Measurements from ENCODE around the gene GALNT2.

Gene GALNT2

DNA sequence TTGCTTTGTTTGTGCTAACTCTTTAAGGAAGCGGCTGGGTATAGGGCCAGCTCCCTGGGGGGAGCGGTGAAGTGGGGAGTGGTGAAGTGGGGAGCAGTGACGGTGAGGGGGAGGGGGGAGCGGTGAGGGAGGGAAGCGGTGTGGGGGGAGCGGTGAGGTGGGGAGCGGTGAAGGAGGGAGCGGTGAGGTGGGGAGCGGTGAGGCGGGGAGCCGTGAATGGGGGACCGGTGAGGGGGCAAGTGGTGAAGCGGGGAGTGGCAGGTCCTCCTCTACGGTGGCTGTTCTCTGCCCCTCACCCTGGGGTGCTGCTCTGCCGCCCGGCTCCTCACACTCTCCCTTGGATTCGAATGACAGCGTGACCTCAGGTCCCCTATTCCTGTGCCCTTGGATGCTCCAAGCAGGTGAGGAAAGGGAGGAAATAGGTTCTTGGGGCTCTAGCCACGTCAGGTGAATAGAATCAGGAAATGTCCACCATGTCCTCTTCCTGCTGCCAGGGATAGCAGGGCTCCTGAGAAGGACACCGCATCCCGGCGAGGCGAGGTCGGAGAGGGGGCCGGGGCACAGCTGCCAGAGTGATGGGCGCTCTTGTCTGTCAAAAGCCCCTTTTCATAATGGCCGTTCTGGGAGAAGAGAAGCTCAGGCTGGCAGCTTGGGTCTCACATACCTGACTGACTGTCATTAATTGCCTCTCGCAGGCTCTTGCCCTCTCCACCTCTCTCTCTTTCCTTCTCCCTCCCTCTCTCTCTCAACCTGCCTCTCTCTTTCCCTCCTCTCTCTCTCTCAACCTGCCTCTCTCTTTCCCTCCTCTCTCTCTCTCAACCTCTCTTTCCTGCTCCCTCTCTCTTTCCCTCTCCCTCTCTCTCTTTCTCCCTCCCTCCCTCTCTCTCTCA is 224.9 kb downstream of the GALNT2 start:
- TF ChIP-seq POLR2A (IDR thresholded peaks at IDR 0.05; ENCODE audit: low read depth, low read length): no peak
- no peak for TF ChIP-seq SPI1 (IDR thresholded peaks at IDR 0.05; ENCODE audit: low read depth, low read length)
- no peak for TF ChIP-seq POU2F2 (IDR thresholded peaks at IDR 0.05; ENCODE audit: low read depth, low read length)
- no peak for TF ChIP-seq PAX5 (IDR thresholded peaks at IDR 0.05; ENCODE audit: insufficient read depth, low read length, severe bottlenecking)
- no peak for TF ChIP-seq TAF1 (IDR thresholded peaks at IDR 0.05; ENCODE audit: low read depth, low read length)
- TF ChIP-seq POLR2AphosphoS5 (IDR thresholded peaks at IDR 0.05; ENCODE audit: low read depth, low read length): no peak
- no peak for FAIRE-seq
- no peak for DNase-seq (ENCODE audit: insufficient read length, low spot score)

DNA sequence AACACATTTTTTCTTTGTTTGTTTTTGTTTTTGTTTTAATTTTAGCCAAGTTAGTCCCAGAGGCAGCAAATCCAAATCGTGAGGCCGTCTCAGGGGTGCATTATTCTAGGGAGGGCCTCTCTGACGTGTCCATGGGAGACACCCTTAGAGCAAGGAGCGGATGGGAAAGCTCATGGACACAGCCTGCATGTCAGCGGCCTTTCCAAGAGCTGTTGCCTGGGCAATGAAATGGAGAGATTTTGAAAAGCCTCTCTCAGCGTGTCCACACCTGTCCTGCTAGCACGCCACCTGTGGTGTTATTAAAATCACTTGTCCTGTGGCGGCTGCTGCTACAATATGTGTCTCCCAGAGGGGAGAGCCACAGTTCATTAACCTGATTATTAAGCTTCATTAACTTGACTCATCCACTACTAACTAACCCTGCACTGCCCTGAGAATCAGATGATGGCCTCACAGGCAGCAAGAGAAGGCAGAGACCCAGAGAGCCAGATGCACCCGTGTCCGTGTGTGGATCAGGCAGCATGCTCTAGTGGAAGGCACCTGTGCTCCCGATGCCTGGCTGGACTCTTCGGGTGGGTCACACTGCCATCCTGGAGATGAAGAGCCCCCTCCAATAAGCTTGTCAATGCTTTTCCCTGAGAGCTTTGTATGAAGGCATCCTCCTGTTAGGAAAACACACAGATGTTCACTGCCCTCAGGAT is 225.8 kb downstream of the GALNT2 start:
- DNase-seq (ENCODE audit: insufficient read length, low spot score): no peak
- no peak for TF ChIP-seq POLR2A (IDR thresholded peaks at IDR 0.05; ENCODE audit: low read depth, low read length)
- TF ChIP-seq TAF1 (IDR thresholded peaks at IDR 0.05; ENCODE audit: low read depth, low read length): no peak
- no peak for TF ChIP-seq POU2F2 (IDR thresholded peaks at IDR 0.05; ENCODE audit: low read depth, low read length)
- no peak for TF ChIP-seq SPI1 (IDR thresholded peaks at IDR 0.05; ENCODE audit: low read depth, low read length)
- no peak for TF ChIP-seq PAX5 (IDR thresholded peaks at IDR 0.05; ENCODE audit: insufficient read depth, low read length, severe bottlenecking)
- no peak for TF ChIP-seq POLR2AphosphoS5 (IDR thresholded peaks at IDR 0.05; ENCODE audit: low read depth, low read length)
- FAIRE-seq: no peak

DNA sequence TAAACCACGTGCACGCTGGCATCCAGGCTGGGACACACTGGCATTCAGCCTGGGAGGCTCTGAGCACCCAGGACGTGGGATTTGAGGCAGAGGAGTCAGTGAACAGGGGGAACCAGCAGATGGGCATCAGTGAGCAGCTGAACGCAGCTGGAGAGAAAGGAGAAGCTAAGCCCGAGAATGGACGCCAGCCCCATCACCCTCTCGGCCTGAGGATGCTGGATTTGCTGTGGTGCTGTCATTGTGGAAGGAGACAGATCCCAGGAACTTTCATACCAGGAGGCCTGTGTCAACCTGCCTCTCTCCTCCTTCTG is 226.3 kb downstream of the GALNT2 start:
- FAIRE-seq: no peak
- TF ChIP-seq POU2F2 (IDR thresholded peaks at IDR 0.05; ENCODE audit: low read depth, low read length) (no peak), POLR2AphosphoS5 (IDR thresholded peaks at IDR 0.05; ENCODE audit: low read depth, low read length) (no peak), TAF1 (IDR thresholded peaks at IDR 0.05; ENCODE audit: low read depth, low read length) (no peak), PAX5 (IDR thresholded peaks at IDR 0.05; ENCODE audit: insufficient read depth, low read length, severe bottlenecking) (no peak), SPI1 (IDR thresholded peaks at IDR 0.05; ENCODE audit: low read depth, low read length) (no peak), POLR2A (IDR thresholded peaks at IDR 0.05; ENCODE audit: low read depth, low read length) (no peak)

DNA sequence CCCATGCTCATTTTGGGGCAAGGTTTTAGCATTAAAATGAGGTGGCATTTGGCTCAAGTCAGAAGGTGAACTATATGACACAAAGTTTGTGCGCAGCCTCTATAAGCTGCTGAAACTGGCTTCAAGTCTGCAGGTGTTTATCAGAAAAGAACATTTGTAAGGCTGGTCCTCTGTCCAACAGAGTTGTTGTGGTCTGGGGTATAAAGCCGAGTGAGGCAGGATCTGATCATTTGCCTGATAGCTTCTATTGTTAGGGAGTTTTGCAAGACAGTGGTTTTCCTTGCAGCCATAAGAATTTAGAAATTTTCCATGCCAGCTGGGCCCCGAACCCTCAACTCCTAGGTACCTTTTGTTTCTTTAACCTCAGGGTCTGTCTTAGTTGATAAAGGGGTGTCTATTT is 228.3 kb downstream of the GALNT2 start:
- TF ChIP-seq TAF1 (IDR thresholded peaks at IDR 0.05; ENCODE audit: low read depth, low read length) (no peak), POLR2A (IDR thresholded peaks at IDR 0.05; ENCODE audit: low read depth, low read length) (no peak), SPI1 (IDR thresholded peaks at IDR 0.05; ENCODE audit: low read depth, low read length) (no peak), POU2F2 (IDR thresholded peaks at IDR 0.05; ENCODE audit: low read depth, low read length) (no peak), PAX5 (IDR thresholded peaks at IDR 0.05; ENCODE audit: insufficient read depth, low read length, severe bottlenecking) (no peak), POLR2AphosphoS5 (IDR thresholded peaks at IDR 0.05; ENCODE audit: low read depth, low read length) (no peak)
- FAIRE-seq (no peak), DNase-seq (ENCODE audit: insufficient read length, low spot score) (no peak)

More for the DNA sequence above, 226.3 kb downstream of the GALNT2 start:
- no peak for DNase-seq (ENCODE audit: insufficient read length, low spot score)

DNA sequence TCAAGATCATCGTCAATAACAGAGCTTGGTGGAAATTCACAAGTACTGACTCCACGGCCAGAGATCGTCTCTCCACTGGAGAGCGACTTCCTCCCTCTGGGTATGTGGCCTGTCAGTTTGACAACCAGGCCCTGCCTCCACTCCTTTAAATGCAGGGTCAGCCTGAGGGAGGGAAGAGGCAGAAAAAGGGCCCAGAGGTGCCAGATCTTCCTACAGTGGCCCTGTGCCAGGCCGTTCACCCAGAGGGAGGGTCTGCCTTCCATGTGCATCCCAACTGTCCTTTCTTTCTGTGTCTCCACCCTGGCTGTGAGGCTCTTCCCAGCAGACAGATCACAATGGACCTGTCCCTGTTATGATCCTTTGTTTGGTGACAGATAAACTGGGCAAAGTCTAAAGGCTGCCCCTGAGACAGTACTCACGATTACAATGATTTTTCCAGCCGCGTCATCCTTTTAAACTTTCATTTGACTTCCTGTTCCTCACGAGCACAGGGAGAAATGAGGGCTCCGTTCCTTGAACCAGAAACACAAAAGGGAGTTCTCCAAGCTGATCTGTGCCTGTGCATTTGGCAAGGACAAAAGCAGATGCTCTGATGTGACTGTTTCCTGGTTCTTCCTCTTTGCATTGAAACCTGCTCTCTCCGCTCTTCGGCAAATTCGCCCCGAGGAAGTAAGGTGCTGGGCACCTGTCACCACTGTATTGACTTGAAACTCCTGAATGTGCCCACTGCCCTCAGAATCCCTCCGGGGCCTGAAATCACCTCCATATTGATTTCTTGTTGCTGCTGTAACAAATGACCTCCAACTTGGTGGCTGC is 232.4 kb downstream of the GALNT2 start:
- no peak for DNase-seq (ENCODE audit: insufficient read length, low spot score)
- TF ChIP-seq SPI1 (IDR thresholded peaks at IDR 0.05; ENCODE audit: low read depth, low read length) (no peak), TAF1 (IDR thresholded peaks at IDR 0.05; ENCODE audit: low read depth, low read length) (no peak), POLR2A (IDR thresholded peaks at IDR 0.05; ENCODE audit: low read depth, low read length) (no peak), PAX5 (IDR thresholded peaks at IDR 0.05; ENCODE audit: insufficient read depth, low read length, severe bottlenecking) (no peak), POLR2AphosphoS5 (IDR thresholded peaks at IDR 0.05; ENCODE audit: low read depth, low read length) (no peak), POU2F2 (IDR thresholded peaks at IDR 0.05; ENCODE audit: low read depth, low read length) (no peak)
- no peak for FAIRE-seq

DNA sequence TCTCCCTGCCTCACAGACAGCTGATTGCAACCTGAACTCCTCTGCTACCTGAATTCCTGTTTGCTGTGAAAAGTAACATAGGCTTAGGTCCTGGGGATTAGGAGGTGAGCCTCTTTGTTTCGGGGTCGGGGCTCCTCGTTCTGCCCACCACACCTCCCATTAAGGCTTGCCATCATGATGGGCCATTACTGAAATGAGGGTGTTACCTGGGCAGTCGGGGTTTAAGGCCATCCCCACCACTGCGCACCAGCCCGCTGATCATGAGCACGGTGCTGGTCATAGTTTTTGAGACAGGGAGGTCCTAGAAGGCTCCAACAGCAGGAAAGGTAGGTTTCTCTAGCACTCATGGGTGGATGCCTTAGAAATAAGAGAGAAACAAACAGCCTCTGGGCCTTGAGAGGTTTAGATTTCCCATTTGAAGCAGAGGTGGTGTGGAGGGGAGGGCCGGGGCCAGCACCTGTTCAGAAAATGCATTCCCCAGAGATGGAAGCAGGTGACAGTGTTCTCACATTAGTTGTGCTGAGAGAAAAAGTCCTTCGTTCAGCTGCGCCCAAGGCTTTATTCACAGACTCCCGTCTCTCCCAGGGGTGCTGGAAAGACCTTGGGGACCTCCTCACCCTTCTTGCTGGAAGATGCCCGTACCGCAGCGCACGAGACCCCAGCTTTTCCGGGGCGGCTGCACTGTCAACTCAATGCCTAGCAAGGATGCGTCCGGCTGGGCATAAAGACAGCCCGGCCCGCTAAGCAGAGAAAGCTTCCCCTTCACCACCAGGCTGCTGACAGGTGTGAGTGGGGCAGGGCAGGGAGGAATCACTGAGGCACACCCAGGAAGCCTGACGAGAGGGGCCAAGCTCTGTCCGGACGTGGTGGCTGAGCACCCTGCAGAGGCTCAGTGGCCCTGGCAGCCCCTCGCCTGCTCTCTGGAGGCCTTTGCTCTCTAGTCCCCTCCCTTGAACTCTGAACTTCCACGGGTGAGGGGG is 233.6 kb downstream of the GALNT2 start:
- FAIRE-seq (no peak), DNase-seq (ENCODE audit: insufficient read length, low spot score) (no peak)
- TF ChIP-seq POU2F2 (IDR thresholded peaks at IDR 0.05; ENCODE audit: low read depth, low read length) (no peak), POLR2A (IDR thresholded peaks at IDR 0.05; ENCODE audit: low read depth, low read length) (no peak), POLR2AphosphoS5 (IDR thresholded peaks at IDR 0.05; ENCODE audit: low read depth, low read length) (no peak), SPI1 (IDR thresholded peaks at IDR 0.05; ENCODE audit: low read depth, low read length) (no peak), TAF1 (IDR thresholded peaks at IDR 0.05; ENCODE audit: low read depth, low read length) (no peak), PAX5 (IDR thresholded peaks at IDR 0.05; ENCODE audit: insufficient read depth, low read length, severe bottlenecking) (no peak)

DNA sequence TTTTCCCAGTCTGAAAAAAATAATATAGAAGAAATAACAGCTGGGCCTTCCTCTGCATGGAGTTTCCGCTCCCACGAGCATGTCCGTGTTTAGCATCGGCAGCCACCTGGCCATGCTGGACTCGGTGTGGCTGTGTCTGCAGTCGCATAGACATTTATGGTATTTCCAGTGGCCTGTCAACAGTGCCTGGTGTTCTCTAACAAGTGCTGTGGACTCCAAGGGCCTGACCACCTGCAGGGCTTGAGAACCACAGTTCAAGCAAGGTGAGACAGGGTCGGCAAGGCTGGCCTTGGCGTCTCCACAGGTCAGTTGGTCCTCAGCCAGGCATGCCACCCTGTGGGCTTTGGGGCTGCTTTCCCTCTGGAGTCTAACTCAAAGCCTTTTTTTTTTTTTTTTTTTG is 234.3 kb downstream of the GALNT2 start:
- TF ChIP-seq POLR2A (IDR thresholded peaks at IDR 0.05; ENCODE audit: low read depth, low read length) (no peak), POLR2AphosphoS5 (IDR thresholded peaks at IDR 0.05; ENCODE audit: low read depth, low read length) (no peak), PAX5 (IDR thresholded peaks at IDR 0.05; ENCODE audit: insufficient read depth, low read length, severe bottlenecking) (no peak), POU2F2 (IDR thresholded peaks at IDR 0.05; ENCODE audit: low read depth, low read length) (no peak), SPI1 (IDR thresholded peaks at IDR 0.05; ENCODE audit: low read depth, low read length) (no peak), TAF1 (IDR thresholded peaks at IDR 0.05; ENCODE audit: low read depth, low read length) (no peak)
- FAIRE-seq: no peak

DNA sequence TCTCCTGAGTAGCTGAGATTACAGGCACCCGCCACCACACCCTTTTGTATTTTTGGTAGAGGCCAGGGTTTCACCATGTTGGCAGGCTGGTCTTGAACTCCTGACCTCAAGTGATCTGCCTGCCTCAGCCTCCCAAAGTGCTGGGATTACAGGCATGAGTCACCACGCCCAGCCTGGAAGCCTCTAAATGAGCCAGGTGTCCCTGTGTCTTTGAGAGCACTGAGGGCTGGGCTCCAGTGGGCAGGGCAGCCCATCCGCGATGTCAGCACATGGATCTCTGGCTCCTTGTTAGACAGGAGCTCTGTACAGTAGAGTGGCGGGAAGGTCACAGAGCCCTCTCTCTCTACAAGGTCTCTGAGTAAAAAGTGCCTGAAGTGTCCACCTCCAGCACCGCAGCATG is 234.8 kb downstream of the GALNT2 start:
- DNase-seq (ENCODE audit: insufficient read length, low spot score) (no peak), FAIRE-seq (no peak)
- TF ChIP-seq PAX5 (IDR thresholded peaks at IDR 0.05; ENCODE audit: insufficient read depth, low read length, severe bottlenecking) (no peak), POU2F2 (IDR thresholded peaks at IDR 0.05; ENCODE audit: low read depth, low read length) (no peak), TAF1 (IDR thresholded peaks at IDR 0.05; ENCODE audit: low read depth, low read length) (no peak), POLR2AphosphoS5 (IDR thresholded peaks at IDR 0.05; ENCODE audit: low read depth, low read length) (no peak), POLR2A (IDR thresholded peaks at IDR 0.05; ENCODE audit: low read depth, low read length) (no peak)

More for the DNA sequence above, 234.3 kb downstream of the GALNT2 start:
- DNase-seq (ENCODE audit: insufficient read length, low spot score): no peak
